ENCODE results near the gene JAG1.

The JAG1 gene

GRCh38 chr20:10667077-10667401 lies 6.8 kb downstream of the JAG1 start:
- no peak for DNase-seq

- no peak for DNase-seq
These were observed 7.3 kb downstream of the JAG1 start for GRCh38 chr20:10666221-10667076.

GRCh38 chr20:10665791-10666190 lies 8.0 kb downstream of the JAG1 start:
- DNase-seq = no peak

- no peak for DNase-seq
These were observed 8.7 kb downstream of the JAG1 start for GRCh38 chr20:10665027-10665561.

- no peak for DNase-seq
These were observed 10.0 kb downstream of the JAG1 start for GRCh38 chr20:10663756-10664155.

GRCh38 chr20:10662661-10663458 lies 10.9 kb downstream of the JAG1 start:
- DNase-seq = no peak

GRCh38 chr20:10662151-10662550 lies 11.6 kb downstream of the JAG1 start:
- DNase-seq = no peak

GRCh38 chr20:10661261-10661660 lies 12.5 kb downstream of the JAG1 start:
- DNase-seq = no peak

- DNase-seq = no peak
These were observed 13.1 kb downstream of the JAG1 start for GRCh38 chr20:10660661-10661060.

GRCh38 chr20:10659651-10660601 lies 13.9 kb downstream of the JAG1 start:
- no peak for DNase-seq

- DNase-seq = no peak
These were observed 14.7 kb downstream of the JAG1 start for GRCh38 chr20:10658876-10659632.

- no peak for DNase-seq
These were observed 15.6 kb downstream of the JAG1 start for GRCh38 chr20:10658051-10658823.

- DNase-seq = no peak
These were observed 16.3 kb downstream of the JAG1 start for GRCh38 chr20:10657453-10657852.

- no peak for DNase-seq
These were observed 17.8 kb downstream of the JAG1 start for GRCh38 chr20:10655720-10656669.

GRCh38 chr20:10654630-10655029 lies 19.2 kb downstream of the JAG1 start:
- DNase-seq = no peak

- DNase-seq = no peak
These were observed 19.6 kb downstream of the JAG1 start for GRCh38 chr20:10654250-10654610.

- no peak for DNase-seq
These were observed 20.1 kb downstream of the JAG1 start for GRCh38 chr20:10653599-10654249.

GRCh38 chr20:10652660-10653261 lies 21.0 kb downstream of the JAG1 start:
- DNase-seq = no peak

GRCh38 chr20:10652185-10652584 lies 21.6 kb downstream of the JAG1 start:
- no peak for DNase-seq
